Amniotic epithelial cell (primary cell): ENCODE data around the gene SLC24A3.
A peak's percentile ranks its signal among the peaks of the same experiment; 100 is the strongest.

Experiments
- DNase-seq: peaks from one replicate; pipeline ENCODE4 v3.0.0-alpha.2; 2010; ENCODE audit warnings: low read depth

Gene SLC24A3

GRCh38 chr20:19679900-19680495 is 467.6 kb downstream of the SLC24A3 start:
- no peak for DNase-seq

GRCh38 chr20:19682249-19682648 is 469.8 kb downstream of the SLC24A3 start:
- DNase-seq = no peak

GRCh38 chr20:19683188-19683587 is 470.7 kb downstream of the SLC24A3 start:
- no peak for DNase-seq

DNA sequence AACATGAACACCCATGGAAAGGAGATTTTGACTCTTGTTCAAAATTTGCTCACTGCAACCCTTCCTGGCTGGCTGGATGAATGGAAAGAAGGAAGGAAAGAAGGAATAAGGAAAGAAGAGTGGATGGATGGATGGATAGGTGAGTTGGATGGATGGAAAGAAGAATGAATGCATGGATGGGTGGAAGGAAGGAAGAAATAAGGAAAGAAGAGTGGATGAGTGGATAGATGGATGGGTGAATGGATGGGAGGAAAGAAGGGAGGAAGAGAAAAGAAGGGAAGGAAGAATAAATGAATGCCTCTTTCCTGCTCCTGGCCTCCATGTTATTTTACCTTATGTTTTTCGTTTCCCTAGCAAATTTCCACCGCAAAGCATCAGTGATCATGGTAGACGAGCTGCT is 471.4 kb downstream of the SLC24A3 start:
- DNase-seq = no peak

GRCh38 chr20:19688031-19688806 is 475.8 kb downstream of the SLC24A3 start:
- DNase-seq = peak; percentile 90

- DNase-seq = no peak
Measured at GRCh38 chr20:19690462-19690861, 478.0 kb downstream of the SLC24A3 start.

DNA sequence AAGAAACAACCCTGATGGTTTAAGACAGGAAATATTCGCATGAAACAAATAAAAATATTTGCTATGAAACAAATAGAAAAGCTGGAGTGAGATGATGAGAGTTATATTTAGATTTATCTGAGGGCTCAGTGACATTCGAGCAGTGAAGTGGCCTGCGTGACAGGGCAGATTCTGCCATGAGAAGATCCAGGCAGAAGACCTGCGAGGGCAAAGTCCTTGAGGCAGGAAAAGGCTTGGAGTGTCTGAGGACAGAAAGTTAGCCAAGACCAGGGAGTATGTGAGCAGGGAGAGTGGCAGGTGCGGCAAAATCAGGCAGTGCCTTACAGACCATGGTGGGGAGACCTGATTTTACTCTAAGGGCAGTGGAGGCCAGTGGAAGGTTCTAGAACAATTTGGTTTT is 478.7 kb downstream of the SLC24A3 start:
- no peak for DNase-seq

DNA sequence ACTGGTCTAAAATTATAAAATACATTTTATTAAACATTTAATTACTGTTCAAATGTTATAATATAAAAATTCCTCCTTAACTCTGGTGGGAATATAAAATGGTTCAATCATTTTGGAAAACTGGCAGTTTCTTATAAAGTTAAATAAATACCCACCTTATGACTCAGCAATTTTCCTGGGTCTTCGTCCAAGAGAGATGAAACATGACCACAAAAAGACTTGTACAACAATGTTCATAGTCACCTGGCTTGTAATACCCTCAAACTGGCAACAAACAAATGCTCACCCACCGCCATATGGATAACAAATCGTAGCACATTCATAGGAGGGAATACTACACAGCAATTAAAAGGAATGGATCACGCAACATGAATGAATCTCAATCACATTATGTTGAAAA is 479.7 kb downstream of the SLC24A3 start:
- DNase-seq = peak; percentile 37

DNA sequence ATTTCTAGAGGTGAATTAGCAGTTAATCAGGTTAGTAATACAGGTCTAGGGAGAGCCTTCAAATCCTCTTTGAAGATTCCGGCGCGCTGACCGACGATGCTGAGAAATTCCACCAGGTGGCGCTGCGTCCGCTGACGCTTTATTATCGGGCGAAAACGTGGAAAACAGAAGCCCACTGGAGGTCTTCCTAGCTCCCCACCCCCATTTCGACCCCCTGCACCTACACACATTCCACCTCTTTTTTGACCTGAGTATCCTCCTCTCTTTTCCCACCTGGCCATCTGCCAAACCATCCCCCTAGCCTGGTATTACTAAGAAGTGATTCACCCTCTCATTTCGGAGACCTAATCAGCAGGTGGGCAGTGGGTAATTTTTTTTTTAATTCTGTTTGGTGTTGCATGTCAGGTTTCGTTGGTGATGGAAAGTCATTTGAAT is 480.3 kb downstream of the SLC24A3 start:
- peak; percentile 17 for DNase-seq

GRCh38 chr20:19693508-19693907 is 481.1 kb downstream of the SLC24A3 start:
- DNase-seq = no peak

GRCh38 chr20:19695081-19695480 is 482.6 kb downstream of the SLC24A3 start:
- DNase-seq = no peak

DNA sequence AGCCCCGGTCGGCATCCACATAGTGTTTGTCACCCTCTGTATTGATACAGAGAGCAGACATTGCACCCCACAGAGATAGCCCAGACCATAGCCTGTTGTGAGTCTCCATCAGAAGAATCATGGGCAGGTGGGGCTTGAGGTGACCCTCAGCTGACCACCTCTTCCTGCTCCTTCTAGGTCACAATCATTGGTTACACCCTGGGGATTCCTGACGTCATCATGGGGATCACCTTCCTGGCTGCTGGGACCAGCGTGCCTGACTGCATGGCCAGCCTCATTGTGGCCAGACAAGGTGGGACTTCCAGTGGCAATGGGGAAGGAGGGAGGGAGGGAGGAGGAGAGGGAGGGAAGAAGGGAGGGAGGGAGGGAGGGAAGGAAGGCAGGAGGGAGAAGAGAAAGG is 484.2 kb downstream of the SLC24A3 start:
- no peak for DNase-seq

DNA sequence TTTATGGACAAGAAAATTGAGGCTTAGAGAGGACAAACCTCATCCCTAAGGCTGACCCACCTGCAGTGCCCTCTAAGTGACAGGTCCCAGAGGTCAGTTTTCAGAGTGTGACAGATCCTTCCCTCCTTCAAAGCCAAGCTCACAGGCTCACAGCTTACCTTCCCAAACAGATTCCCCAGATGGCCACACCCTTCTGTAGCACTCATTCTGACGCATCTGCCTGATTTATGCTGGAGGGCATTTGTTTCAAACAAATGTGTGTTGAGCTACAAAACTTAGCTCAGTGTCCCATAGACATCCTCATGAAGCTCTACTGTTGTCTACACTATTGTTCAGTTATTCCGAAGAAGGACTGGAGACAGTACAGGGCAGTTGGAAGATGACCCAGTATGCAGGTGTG is 485.0 kb downstream of the SLC24A3 start:
- DNase-seq = no peak

DNA sequence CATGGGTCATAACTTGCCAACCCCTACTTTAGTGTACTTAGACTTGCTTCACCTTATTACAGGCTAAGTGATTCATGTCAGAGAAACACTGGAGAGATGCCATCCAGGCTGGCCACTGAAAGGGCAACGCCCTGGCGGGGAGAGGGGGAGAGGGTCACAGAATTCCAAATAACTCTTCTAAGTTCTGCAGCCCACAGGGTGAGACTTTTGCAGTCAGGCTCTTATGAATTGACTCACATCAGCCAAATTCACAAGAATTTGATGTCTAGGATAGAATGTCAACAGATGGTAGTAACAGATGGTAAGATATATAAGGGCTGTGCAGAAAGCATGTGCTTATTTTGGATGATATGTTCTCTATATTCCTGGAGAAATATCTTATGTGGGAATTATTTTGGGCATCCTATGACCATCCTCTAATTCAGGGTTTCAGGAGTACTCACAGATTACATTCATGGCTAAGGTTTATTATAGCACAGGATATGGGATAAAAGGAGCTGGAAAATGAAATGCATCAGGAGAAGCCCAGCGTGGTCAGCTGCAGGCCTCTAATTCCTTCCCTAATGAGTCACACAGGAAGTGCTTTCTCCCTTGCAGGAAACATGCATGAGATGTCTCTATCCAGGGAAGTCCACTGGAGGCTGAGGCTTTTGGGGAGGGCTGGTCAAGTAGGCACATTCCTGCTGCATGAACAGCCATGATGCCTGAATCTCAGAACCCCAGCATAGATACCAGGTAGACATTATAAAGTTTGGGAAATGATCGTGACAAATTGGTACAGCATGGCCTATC is 486.9 kb downstream of the SLC24A3 start:
- peak; percentile 61 for DNase-seq

DNA sequence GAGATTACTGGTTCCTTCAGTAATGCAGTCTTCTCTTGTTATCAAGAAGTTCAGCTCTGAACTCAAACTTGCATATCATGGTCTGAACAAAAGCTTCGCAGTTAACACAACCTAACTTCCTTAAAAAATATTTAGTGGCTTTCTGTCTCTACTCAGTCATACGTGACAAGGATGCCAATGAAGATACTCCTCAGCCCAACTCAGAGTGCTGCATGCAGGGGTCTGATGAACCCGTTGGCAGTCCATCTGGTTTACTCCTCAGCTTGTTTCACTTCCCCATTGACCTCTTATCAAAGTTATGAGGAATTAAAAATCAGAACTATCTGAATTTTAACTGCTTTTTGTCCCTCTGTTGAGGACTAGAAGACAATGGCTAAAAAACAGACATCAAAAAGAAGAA is 489.0 kb downstream of the SLC24A3 start:
- no peak for DNase-seq

GRCh38 chr20:19706463-19706862 is 494.0 kb downstream of the SLC24A3 start:
- DNase-seq = no peak

DNA sequence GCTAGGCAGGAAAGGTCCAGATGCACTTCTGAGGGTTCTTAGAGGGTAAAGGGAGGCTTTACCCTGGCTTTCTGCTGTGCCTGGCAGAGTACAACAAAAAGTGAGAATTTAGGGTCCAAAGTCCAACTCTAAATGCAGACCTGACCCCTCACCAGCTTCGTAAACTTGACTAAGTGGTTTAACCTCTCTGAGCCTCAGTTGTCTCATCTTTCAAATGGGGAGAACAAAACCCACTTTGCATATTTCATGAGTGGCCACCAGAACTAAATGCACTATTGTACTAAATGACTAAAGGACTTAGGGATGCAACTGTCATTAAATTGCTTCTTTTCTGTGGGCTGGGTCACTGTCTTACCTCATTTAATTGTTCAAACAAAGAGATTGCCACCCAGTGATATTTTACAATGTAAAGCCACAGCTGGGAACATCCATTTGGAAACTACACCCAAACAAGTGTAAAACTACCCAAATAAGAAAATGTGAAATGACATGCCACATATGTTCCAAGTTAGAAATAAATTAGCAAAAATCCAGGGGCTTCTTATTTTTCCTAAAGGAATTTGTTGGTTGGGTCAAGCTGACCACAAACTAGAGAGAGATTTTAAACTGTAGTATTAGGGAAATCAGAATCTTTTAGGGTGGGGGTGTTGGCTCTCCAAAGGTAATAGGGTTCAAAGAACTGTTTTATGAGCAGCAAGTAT is 497.3 kb downstream of the SLC24A3 start:
- no peak for DNase-seq

DNA sequence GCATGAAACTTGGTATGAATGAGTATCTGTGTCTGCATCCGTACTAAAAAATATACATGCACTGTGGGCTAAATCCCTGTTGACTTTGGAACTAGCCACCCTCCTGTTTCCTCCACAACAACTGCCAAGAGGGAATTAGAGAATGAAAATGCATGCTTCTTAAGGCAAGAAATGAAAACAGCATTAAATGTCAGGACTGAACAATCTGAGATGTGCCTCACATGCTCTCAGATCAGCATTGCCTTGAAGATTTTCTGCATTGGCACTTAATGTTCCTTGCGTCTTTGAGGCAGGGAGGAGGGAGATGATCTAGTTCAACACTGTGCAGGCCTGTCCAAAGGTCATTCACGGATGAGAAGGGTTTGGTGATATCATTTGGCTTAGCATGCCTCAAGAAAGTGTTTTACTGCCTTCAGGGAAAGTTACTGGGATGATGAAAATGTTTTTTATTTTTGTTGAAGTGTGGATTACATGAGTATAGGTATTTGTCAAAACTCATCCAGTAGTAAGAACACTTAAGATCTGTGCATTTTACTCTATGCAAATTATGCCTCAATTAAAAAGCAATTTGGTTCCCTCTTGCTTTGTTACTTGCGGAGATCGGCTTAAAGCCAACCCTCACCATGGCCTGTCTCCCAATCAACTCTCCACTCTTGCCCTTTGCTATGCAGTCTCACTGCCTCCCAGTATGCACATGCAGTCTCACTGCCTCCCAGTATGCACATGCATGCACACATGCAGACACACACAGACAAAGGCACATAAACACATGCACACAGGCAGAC is 498.1 kb downstream of the SLC24A3 start:
- peak; percentile 7 for DNase-seq

DNA sequence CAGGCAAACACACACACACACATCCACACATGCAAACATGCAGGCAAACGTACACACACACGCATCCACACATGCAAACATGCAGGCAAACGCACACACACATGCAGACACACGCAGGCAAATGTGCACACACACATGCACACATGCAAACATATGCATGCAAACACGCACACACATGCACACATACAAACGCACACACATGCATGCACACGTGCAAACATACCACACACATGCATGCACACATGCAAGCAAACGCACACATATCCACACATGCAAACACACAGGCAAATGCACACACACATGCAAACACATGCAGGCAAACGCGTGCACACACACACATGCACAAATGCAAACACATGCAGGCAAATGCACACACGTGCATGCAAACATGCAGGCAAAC is 498.7 kb downstream of the SLC24A3 start:
- DNase-seq = no peak

GRCh38 chr20:19712721-19713260 is 500.3 kb downstream of the SLC24A3 start:
- no peak for DNase-seq
